AG10803 (cell line): ENCODE results near the gene PPM1E.
A peak's percentile ranks its signal among the peaks of the same experiment; 100 is the strongest.

Experiments used
- DNase-seq: peaks from one replicate; pipeline ENCODE4 v3.0.0; 2010; ENCODE audit warnings: low read depth
- H3K4me3 ChIP-seq: 2 replicates; pipeline ENCODE4 v1.5.1; 2011; ENCODE audit warnings: mild to moderate bottlenecking, low read length, control low read depth
- TF ChIP-seq, protein P1 (sequence below): conservative IDR thresholded peaks from 2 replicates; pipeline ENCODE4 v1.5.1; 2011; ENCODE audit warnings: mild to moderate bottlenecking, low read length, control low read depth, inconsistent platforms

PPM1E gene

DNA sequence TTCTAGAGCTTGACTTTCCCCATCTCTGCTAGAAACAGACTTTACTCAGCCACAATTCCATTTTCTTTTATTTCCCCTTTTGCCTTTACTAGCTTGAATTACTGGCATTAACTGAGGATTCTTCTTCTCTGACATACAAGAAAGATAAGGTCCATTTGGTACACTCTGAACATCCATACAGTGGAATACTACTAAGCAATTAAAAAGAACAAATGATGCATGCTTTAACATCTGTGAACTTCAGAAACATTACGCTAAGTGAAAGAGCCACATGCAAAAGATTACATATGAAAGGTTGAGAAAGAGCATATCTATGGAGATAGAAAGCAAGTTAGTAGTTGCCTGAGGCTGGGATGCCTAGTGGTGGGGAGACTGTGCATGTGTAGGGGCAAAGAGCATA, 130.9 kb downstream of the PPM1E start:
- TF ChIP-seq, protein P1, sequence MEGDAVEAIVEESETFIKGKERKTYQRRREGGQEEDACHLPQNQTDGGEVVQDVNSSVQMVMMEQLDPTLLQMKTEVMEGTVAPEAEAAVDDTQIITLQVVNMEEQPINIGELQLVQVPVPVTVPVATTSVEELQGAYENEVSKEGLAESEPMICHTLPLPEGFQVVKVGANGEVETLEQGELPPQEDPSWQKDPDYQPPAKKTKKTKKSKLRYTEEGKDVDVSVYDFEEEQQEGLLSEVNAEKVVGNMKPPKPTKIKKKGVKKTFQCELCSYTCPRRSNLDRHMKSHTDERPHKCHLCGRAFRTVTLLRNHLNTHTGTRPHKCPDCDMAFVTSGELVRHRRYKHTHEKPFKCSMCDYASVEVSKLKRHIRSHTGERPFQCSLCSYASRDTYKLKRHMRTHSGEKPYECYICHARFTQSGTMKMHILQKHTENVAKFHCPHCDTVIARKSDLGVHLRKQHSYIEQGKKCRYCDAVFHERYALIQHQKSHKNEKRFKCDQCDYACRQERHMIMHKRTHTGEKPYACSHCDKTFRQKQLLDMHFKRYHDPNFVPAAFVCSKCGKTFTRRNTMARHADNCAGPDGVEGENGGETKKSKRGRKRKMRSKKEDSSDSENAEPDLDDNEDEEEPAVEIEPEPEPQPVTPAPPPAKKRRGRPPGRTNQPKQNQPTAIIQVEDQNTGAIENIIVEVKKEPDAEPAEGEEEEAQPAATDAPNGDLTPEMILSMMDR: no peak
- DNase-seq: no peak
- H3K4me3 ChIP-seq: no peak overlapping the region

DNA sequence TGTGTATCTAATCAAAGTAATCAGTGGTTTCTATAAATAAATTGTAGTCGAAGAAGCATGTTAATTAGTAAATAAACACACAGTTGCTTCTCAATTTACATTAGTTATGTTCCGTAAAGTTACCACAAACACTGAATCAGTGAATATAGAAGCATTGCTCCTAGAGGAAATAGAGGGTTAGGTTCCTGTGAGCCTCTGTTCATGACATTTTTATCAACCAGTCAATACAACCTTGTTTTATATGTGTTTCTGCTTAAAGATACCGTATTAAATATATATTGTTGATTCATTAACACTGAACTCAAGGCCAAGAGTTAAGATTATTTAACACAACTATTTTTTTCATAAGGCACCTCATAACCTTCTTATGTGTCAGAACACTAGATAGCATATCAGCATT, 134.3 kb downstream of the PPM1E start:
- TF ChIP-seq, protein P1: no peak
- no peak overlapping the region for H3K4me3 ChIP-seq
- DNase-seq: no peak

DNA sequence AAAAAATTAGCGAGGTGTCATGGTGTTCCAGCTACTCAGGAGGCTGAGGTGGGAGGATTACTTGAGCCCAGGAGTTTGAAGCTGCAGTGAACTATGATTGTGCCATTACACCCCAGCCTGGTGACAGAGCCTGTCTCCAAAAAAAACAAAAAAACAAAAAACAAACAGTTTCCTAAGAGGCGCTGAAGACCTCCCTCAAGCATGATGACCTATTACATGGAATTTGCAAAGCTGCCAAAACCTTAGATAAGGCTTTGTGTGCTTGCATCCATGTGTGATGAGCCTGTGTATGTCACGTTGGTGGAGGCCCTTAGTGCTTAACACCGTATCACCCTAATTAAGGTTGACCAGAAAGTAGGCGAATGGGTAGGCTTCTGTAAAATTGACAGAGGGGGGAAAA, 143.5 kb downstream of the PPM1E start:
- H3K4me3 ChIP-seq: no peak overlapping the region
- TF ChIP-seq, protein P1: no peak
- DNase-seq: no peak

- no peak overlapping the region for H3K4me3 ChIP-seq
- no peak for DNase-seq
- TF ChIP-seq, protein P1: no peak
These were observed 146.7 kb downstream of the PPM1E start for GRCh38 chr17:58902322-58902721.

DNA sequence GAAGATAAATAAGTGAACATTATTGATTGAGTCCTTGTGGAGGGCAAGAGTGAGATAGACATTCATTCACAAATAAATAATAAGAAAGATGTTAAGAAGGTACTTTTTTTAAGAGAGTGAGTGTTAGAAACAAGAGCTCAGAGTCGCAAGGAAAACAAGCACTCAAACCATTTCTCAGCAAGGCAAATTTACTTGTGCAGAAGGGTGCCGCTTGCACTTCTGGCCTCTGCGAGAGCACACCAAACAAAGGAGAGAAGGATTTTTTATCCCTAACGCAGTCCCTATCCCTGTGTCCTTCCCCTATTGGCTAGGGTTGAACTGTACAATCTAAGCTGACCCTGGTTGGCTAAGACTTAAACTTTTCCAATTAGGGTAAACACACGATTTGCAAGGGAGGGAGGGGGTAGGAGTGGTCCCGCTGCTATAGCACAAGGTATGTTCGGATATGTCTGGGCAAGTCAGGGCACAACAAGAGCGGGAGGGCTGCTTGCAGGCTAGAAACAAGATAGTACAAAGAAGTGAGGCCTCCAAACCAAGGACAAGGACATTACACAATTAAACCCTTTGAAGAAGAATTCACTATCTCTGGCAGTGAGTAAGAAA, 156.2 kb downstream of the PPM1E start:
- no peak overlapping the region for H3K4me3 ChIP-seq
- no peak for DNase-seq
- TF ChIP-seq, protein P1: no peak

- TF ChIP-seq, protein P1: no peak
- DNase-seq: no peak
- no peak overlapping the region for H3K4me3 ChIP-seq
These were observed 157.9 kb downstream of the PPM1E start for GRCh38 chr17:58913552-58913951.

GRCh38 chr17:58913971-58914769, 158.5 kb downstream of the PPM1E start:
- DNase-seq: peak; percentile 63
- TF ChIP-seq, protein P1: no peak

More at GRCh38 chr17:58913971-58914769, 158.5 kb downstream of the PPM1E start:
- H3K4me3 ChIP-seq: no peak overlapping the region
